Neutrophil (primary cell): ENCODE data around the gene ORAI3.

Source experiments
- H3K27ac ChIP-seq: fragments of 200-600 bp; sonication (generic); 2 replicates; pipeline ENCODE4 v1.5.1; 2016; ENCODE audit warnings: mild to moderate bottlenecking, moderate library complexity
- H3K27me3 ChIP-seq: fragments of 200-600 bp; sonication (generic); 2 replicates; pipeline ENCODE4 v1.6.0; 2016; ENCODE audit warnings: mild to moderate bottlenecking
- H3K36me3 ChIP-seq: fragments of 200-600 bp; sonication (generic); 2 replicates; pipeline ENCODE4 v1.5.1; 2017
- H3K4me1 ChIP-seq, 2 experiments: fragments of 200-600 bp in 1 of 2; sonication (generic) in 1 of 2; 1 replicate in 1 of 2; 2 replicates in 1 of 2; pipeline versions ENCODE4 v1.5.1 to v1.6.1; 2013 to 2016; ENCODE audit warnings: low read depth in 1 of 2, low read length in 1 of 2, mild to moderate bottlenecking in 1 of 2, moderate library complexity in 1 of 2; ENCODE audit not compliant: control insufficient read depth in 1 of 2, insufficient read depth in 1 of 2
- H3K4me3 ChIP-seq, 2 experiments: fragments of 200-600 bp in 1 of 2; sonication (generic) in 1 of 2; 1 replicate in 1 of 2; 2 replicates in 1 of 2; pipeline ENCODE4 v1.5.1; 2013 to 2016; ENCODE audit warnings: low read depth in 1 of 2, low read length in 1 of 2, mild to moderate bottlenecking in 1 of 2, moderate library complexity in 1 of 2
- H3K9me3 ChIP-seq: fragments of 200-600 bp; sonication (generic); 2 replicates; pipeline ENCODE4 v1.5.1; 2016
- CTCF ChIP-seq: fragments of 200-600 bp; sonication (generic); IDR thresholded peaks from 2 replicates; pipeline ENCODE4 v1.5.1; 2016; ENCODE audit warnings: antibody characterized with exemption

Gene ORAI3

GRCh38 chr16:30963925-30964511 lies 15.2 kb downstream of the ORAI3 start:
- TF ChIP-seq CTCF: no peak
- Histone ChIP-seq H3K27me3 (no peaks in the 10 kb centered on the region), H3K36me3 (peaks cover 57% of the 10 kb centered on the region), H3K4me1 (no peaks in the 10 kb centered on the region), H3K27ac (no peak overlapping the region), H3K9me3 (no peaks in the 10 kb centered on the region), H3K4me3 (no peak overlapping the region)

GRCh38 chr16:30964574-30965226 lies 15.8 kb downstream of the ORAI3 start:
- H3K36me3 ChIP-seq: peaks cover 64% of the 10 kb centered on the region
- H3K4me1 ChIP-seq: no peaks in the 10 kb centered on the region
- no peak for TF ChIP-seq CTCF
- H3K27ac ChIP-seq: no peak overlapping the region
- no peaks in the 10 kb centered on the region for H3K27me3 ChIP-seq
- no peaks in the 10 kb centered on the region for H3K9me3 ChIP-seq
- H3K4me3 ChIP-seq: no peak overlapping the region

- no peak overlapping the region for H3K4me3 ChIP-seq
- H3K36me3 ChIP-seq: peaks cover 69% of the 10 kb centered on the region
- no peak for TF ChIP-seq CTCF
- no peaks in the 10 kb centered on the region for H3K27me3 ChIP-seq
- no peaks in the 10 kb centered on the region for H3K4me1 ChIP-seq
- no peaks in the 10 kb centered on the region for H3K9me3 ChIP-seq
- no peak overlapping the region for H3K27ac ChIP-seq
These were observed 16.6 kb downstream of the ORAI3 start for GRCh38 chr16:30965436-30965835.

GRCh38 chr16:30966033-30966619 lies 17.3 kb downstream of the ORAI3 start:
- Histone ChIP-seq H3K4me3 (no peak overlapping the region), H3K27ac (no peak overlapping the region)

GRCh38 chr16:30967795-30968194 lies 18.9 kb downstream of the ORAI3 start:
- no peaks in the 10 kb centered on the region for H3K4me1 ChIP-seq
- TF ChIP-seq CTCF: no peak
- H3K36me3 ChIP-seq: peaks cover 81% of the 10 kb centered on the region
- H3K4me3 ChIP-seq: no peak overlapping the region
- H3K27me3 ChIP-seq: no peaks in the 10 kb centered on the region
- H3K27ac ChIP-seq: no peak overlapping the region
- no peaks in the 10 kb centered on the region for H3K9me3 ChIP-seq

More at GRCh38 chr16:30966033-30966619, 17.3 kb downstream of the ORAI3 start:
- Histone ChIP-seq H3K4me1 (no peaks in the 10 kb centered on the region), H3K27me3 (no peaks in the 10 kb centered on the region), H3K9me3 (no peaks in the 10 kb centered on the region), H3K36me3 (peaks cover 73% of the 10 kb centered on the region)
- no peak for TF ChIP-seq CTCF
